Naive thymus-derived CD4-positive, alpha-beta T cell (primary cell): Measurements from ENCODE around the gene HYI. TPM values are rescaled to one million over a fixed set of nuclear protein-coding genes. Genes with fewer than 3 reads are reported as not detected.

Source experiments
- ATAC-seq: fragments of 150-1000 bp; cut with Tn5 transposase; 2 replicates; pipeline ENCODE4 v1.10.0; 2021; ENCODE audit warnings: mild to moderate bottlenecking, moderate library complexity
- CTCF ChIA-PET: fragments of 350-600 bp; sonication (Branson Sonifier 250); formaldehyde crosslinking; loops from one replicate; lab custom pipeline; 2021; ENCODE audit warnings: antibody characterized with exemption; lab: Charles Lee
- POLR2A ChIA-PET: fragments of 350-600 bp; sonication (Branson Sonifier 250); formaldehyde crosslinking; loops from one replicate; lab custom pipeline; 2021; ENCODE audit warnings: antibody characterized with exemption, inconsistent platforms; lab: Charles Lee
- DNase-seq, 9 donors: peaks; one replicate each; pipeline versions ENCODE4 v3.0.0 to v3.0.0-alpha.2; 2020 to 2022; ENCODE audit warnings: mixed read lengths in 1 of 9
- H3K27ac ChIP-seq: one replicate; pipeline ENCODE4 v1.7.0; 2013; ENCODE audit warnings: mild to moderate bottlenecking, low read depth, low read length, moderate library complexity
- H3K27me3 ChIP-seq, 2 donors: one replicate each; pipeline ENCODE4 v1.7.0; 2013; ENCODE audit warnings: low read length in 2 of 2, mild to moderate bottlenecking in 2 of 2, moderate library complexity in 2 of 2; ENCODE audit not compliant: control insufficient read depth in 2 of 2, insufficient read depth in 2 of 2
- H3K36me3 ChIP-seq, 3 experiments: 1 replicate in 2 of 3; 2 replicates in 1 of 3; pipeline ENCODE4 v1.7.0; 2013; ENCODE audit warnings: low read length in 3 of 3, mild to moderate bottlenecking in 3 of 3, moderate library complexity in 1 of 3; ENCODE audit not compliant: insufficient read depth in 3 of 3, control insufficient read depth in 2 of 3
- H3K4me1 ChIP-seq, 2 donors: one replicate each; pipeline ENCODE4 v1.7.0; 2013; ENCODE audit warnings: low read length in 2 of 2, mild to moderate bottlenecking in 2 of 2, moderate library complexity in 1 of 2; ENCODE audit not compliant: control insufficient read depth in 2 of 2, insufficient read depth in 2 of 2
- H3K4me3 ChIP-seq: 2 replicates; pipeline ENCODE4 v1.7.0; 2013; ENCODE audit warnings: mild to moderate bottlenecking, low read length
- H3K9me3 ChIP-seq, 3 experiments: 1 replicate in 2 of 3; 2 replicates in 1 of 3; pipeline ENCODE4 v1.7.0; 2013; ENCODE audit warnings: low read length in 3 of 3; ENCODE audit not compliant: control insufficient read depth in 2 of 3
- H3K27ac Mint-ChIP-seq, 9 donors: one replicate each; pipeline ENCODE4 v1.8.0; 2020 to 2022; ENCODE audit warnings: mixed read lengths in 9 of 9, mild to moderate bottlenecking in 8 of 9, moderate library complexity in 5 of 9, inconsistent platforms in 2 of 9
- H3K27me3 Mint-ChIP-seq, 5 donors: one replicate each; pipeline ENCODE4 v1.8.0; 2021 to 2022; ENCODE audit warnings: mixed read lengths in 5 of 5, mild to moderate bottlenecking in 1 of 5
- H3K36me3 Mint-ChIP-seq, 5 donors: one replicate each; pipeline ENCODE4 v1.8.0; 2020 to 2022; ENCODE audit warnings: mixed read lengths in 5 of 5, mild to moderate bottlenecking in 3 of 5, inconsistent platforms in 1 of 5
- H3K4me1 Mint-ChIP-seq, 7 donors: one replicate each; pipeline ENCODE4 v1.8.0; 2020 to 2022; ENCODE audit warnings: mixed read lengths in 7 of 7, mild to moderate bottlenecking in 3 of 7, inconsistent platforms in 1 of 7
- H3K4me3 Mint-ChIP-seq, 10 donors: one replicate each; pipeline ENCODE4 v1.8.0; 2020 to 2022; ENCODE audit warnings: mild to moderate bottlenecking in 10 of 10, mixed read lengths in 10 of 10, moderate library complexity in 6 of 10, inconsistent platforms in 2 of 10
- H3K9me3 Mint-ChIP-seq, 11 donors: one replicate each; pipeline ENCODE4 v1.8.0; 2020 to 2022; ENCODE audit warnings: mixed read lengths in 11 of 11, mild to moderate bottlenecking in 4 of 11, inconsistent platforms in 1 of 11, moderate library complexity in 1 of 11
- intact Hi-C, 2 donors: fragments of 100-400 bp; cut with micrococcal nuclease; formaldehyde crosslinking; loops; one replicate each; pipeline ENCODE4 v1.15.1; 2023
- polyA plus RNA-seq, 2 donors: library from polyadenylated mRNA; unstranded; fragments of 300-500 nt; fragmentation: Illumina TruSeq; gene quantifications; one replicate each; pipeline ENCODE4 v1.2.3, GENCODE V29; 2021
- total RNA-seq, 6 experiments: library from RNA in 5 of 6; stranded (reverse) in 5 of 6; gene quantifications; 1 replicate in 5 of 6; 2 replicates in 1 of 6; pipeline ENCODE4 v1.2.3 and lab custom pipeline; 2021 to 2026

The HYI gene
- total and polyA plus RNA-seq, 7 experiments from 2014 or later, result 4.4 to 29.3 (median 22.3) TPM

GRCh38 chr1:43455213-43455889 lies 1.6 kb upstream of the HYI start:
- DNase-seq (peak in 1 of 9 donors; percentile 8), ATAC-seq (no peak)
- Mint-ChIP-seq H3K9me3 (peaks cover 0 to 4% (median 0%) of the 10 kb centered on the region in 11 donors), H3K4me1 (peaks cover 9 to 22% (median 18%) of the 10 kb centered on the region in 7 donors), H3K27me3 (peaks cover 5 to 41% (median 12%) of the 10 kb centered on the region in 5 donors), H3K4me3 (peak overlapping the region in 7 of 10 donors; percentile 17 to 94 (median 32)), H3K27ac (peak overlapping the region in 2 of 9 donors; percentile 15 to 70), H3K36me3 (peaks cover 0 to 16% (median 0%) of the 10 kb centered on the region in 5 donors)
- Histone ChIP-seq H3K36me3 (peaks cover 0 to 6% (median 0%) of the 10 kb centered on the region in 3 experiments), H3K4me1 (peaks cover 0 to 9% of the 10 kb centered on the region in 2 donors), H3K27ac (no peak overlapping the region), H3K4me3 (no peak overlapping the region), H3K9me3 (no peaks in the 10 kb centered on the region), H3K27me3 (no peaks in the 10 kb centered on the region)
- ChIA-PET POLR2A (interaction anchor here (1.1 to 2.1 kb wide), 3 partner anchors 10 to 67 kb away, joined by 3 to 11 read pairs (median 9); no protein-coding TSS in a partner anchor), CTCF (no interaction called here)
- intact Hi-C loops, result loop anchor here in 1 of 2 donors (2.0 kb wide), 1 partner anchor 193 kb away; no protein-coding TSS in a partner anchor

GRCh38 chr1:43454270-43455011 lies 710 bp upstream of the HYI start:
- H3K9me3 Mint-ChIP-seq, result peaks cover 0 to 2% (median 0%) of the 10 kb centered on the region in 11 donors
- H3K27ac Mint-ChIP-seq, result peak overlapping the region; percentile 63 to 96 (median 85)
- H3K4me3 Mint-ChIP-seq, result peak overlapping the region; percentile 86 to 95 (median 89)
- peaks cover 0 to 9% of the 10 kb centered on the region in 2 donors for H3K4me1 ChIP-seq
- peak in 8 of 9 donors; percentile 53 to 67 (median 63) for DNase-seq
- no peaks in the 10 kb centered on the region for H3K9me3 ChIP-seq
- no peaks in the 10 kb centered on the region for H3K27me3 ChIP-seq
- H3K27me3 Mint-ChIP-seq, result peaks cover 5 to 35% (median 12%) of the 10 kb centered on the region in 5 donors
- CTCF ChIA-PET, result no interaction called here
- peak overlapping the region; percentile 56 for H3K4me3 ChIP-seq
- intact Hi-C loops, result loop anchor here (1.0 to 5.0 kb wide), 4 partner anchors 87 to 497 kb away; partner anchors contain the start of genes ELOVL1 (in 2 of the 2), CFAP57 (in 1 of the 2), EBNA1BP2 (in 1 of the 2) and SLC2A1 (in 1 of the 2)
- H3K36me3 Mint-ChIP-seq, result peaks cover 0 to 16% (median 0%) of the 10 kb centered on the region in 5 donors
- POLR2A ChIA-PET, result interaction anchor here (0.6 to 2.1 kb wide), 10 partner anchors 9 to 1307 kb away, joined by 3 to 11 read pairs (median 4); partner anchors contain the start of gene ST3GAL3
- H3K4me1 Mint-ChIP-seq, result peaks cover 9 to 22% (median 18%) of the 10 kb centered on the region in 7 donors
- peaks cover 0 to 16% (median 0%) of the 10 kb centered on the region in 3 experiments for H3K36me3 ChIP-seq
- H3K27ac ChIP-seq, result peak overlapping the region; percentile 57
- ATAC-seq, result peak; percentile 85

GRCh38 chr1:43452789-43453441 lies 816 bp downstream of the HYI start:
- peaks cover 0 to 2% (median 0%) of the 10 kb centered on the region in 11 donors for H3K9me3 Mint-ChIP-seq
- CTCF ChIA-PET, result no interaction called here
- H3K27me3 Mint-ChIP-seq, result peaks cover under 1 to 20% (median 10%) of the 10 kb centered on the region in 5 donors
- H3K4me3 ChIP-seq, result peak overlapping the region; percentile 27
- H3K27ac Mint-ChIP-seq, result peak overlapping the region; percentile 68 to 94 (median 89)
- no peaks in the 10 kb centered on the region for H3K27me3 ChIP-seq
- ATAC-seq (peak; percentile 3), DNase-seq (peak in 2 of 9 donors; percentile 10 to 13)
- peak overlapping the region; percentile 70 for H3K27ac ChIP-seq
- POLR2A ChIA-PET, result interaction anchor here (0.7 to 1.7 kb wide), 3 partner anchors 8 to 11 kb away, joined by 3 to 5 read pairs (median 4); no protein-coding TSS in a partner anchor
- peaks cover 9 to 27% (median 18%) of the 10 kb centered on the region in 7 donors for H3K4me1 Mint-ChIP-seq
- H3K4me3 Mint-ChIP-seq, result peak overlapping the region; percentile 82 to 94 (median 88)
- intact Hi-C loops, result loop anchor here (1.0 to 5.0 kb wide), 3 partner anchors 86 to 496 kb away; partner anchors contain the start of genes ELOVL1 (in 2 of the 2), KDM4A (in 1 of the 2) and SLC2A1 (in 1 of the 2)
- no peaks in the 10 kb centered on the region for H3K9me3 ChIP-seq
- H3K36me3 Mint-ChIP-seq, result peaks cover 0 to 16% (median 0%) of the 10 kb centered on the region in 5 donors
- peaks cover 0 to 9% of the 10 kb centered on the region in 2 donors for H3K4me1 ChIP-seq
- peaks cover 0 to 31% (median 0%) of the 10 kb centered on the region in 3 experiments for H3K36me3 ChIP-seq

- peaks cover 9 to 27% (median 18%) of the 10 kb centered on the region in 7 donors for H3K4me1 Mint-ChIP-seq
- Histone ChIP-seq H3K4me1 (peaks cover 0 to 9% of the 10 kb centered on the region in 2 donors), H3K27ac (no peak overlapping the region), H3K9me3 (no peaks in the 10 kb centered on the region), H3K27me3 (no peaks in the 10 kb centered on the region), H3K36me3 (peaks cover 0 to 41% (median 0%) of the 10 kb centered on the region in 3 experiments), H3K4me3 (no peak overlapping the region)
- ATAC-seq (no peak), DNase-seq (peak in 1 of 9 donors; percentile 19)
- H3K27me3 Mint-ChIP-seq, result peaks cover 0 to 14% (median 5%) of the 10 kb centered on the region in 5 donors
- intact Hi-C loops, result loop anchor here (5.0 kb wide), 2 partner anchors 85 to 495 kb away; partner anchors contain the start of genes ELOVL1 (in 2 of the 2) and SLC2A1 (in 1 of the 2)
- peak overlapping the region in 7 of 10 donors; percentile 8 to 91 (median 88) for H3K4me3 Mint-ChIP-seq
- H3K36me3 Mint-ChIP-seq, result peaks cover 0 to 22% (median 0%) of the 10 kb centered on the region in 5 donors
- POLR2A ChIA-PET, result interaction anchor here (0.7 to 1.2 kb wide), 2 partner anchors 10 to 292 kb away, joined by 3 read pairs; no protein-coding TSS in a partner anchor
- peak overlapping the region in 8 of 9 donors; percentile 68 to 94 (median 88) for H3K27ac Mint-ChIP-seq
- CTCF ChIA-PET, result no interaction called here
- H3K9me3 Mint-ChIP-seq, result peaks cover 0 to 2% (median 0%) of the 10 kb centered on the region in 11 donors
Measured at GRCh38 chr1:43451701-43452532, 1.8 kb downstream of the HYI start.

- peak in 1 of 9 donors; percentile 10 for DNase-seq
Measured at GRCh38 chr1:43451157-43451591, 2.6 kb downstream of the HYI start.

More at GRCh38 chr1:43451157-43451591, 2.6 kb downstream of the HYI start:
- peak overlapping the region in 3 of 10 donors; percentile 6 to 58 (median 27) for H3K4me3 Mint-ChIP-seq
- H3K27ac ChIP-seq, result no peak overlapping the region
- H3K4me1 ChIP-seq, result peaks cover 0 to 9% of the 10 kb centered on the region in 2 donors
- ChIA-PET POLR2A (interaction anchor here (0.7 kb wide), 1 partner anchor 291 kb away, joined by 3 read pairs; no protein-coding TSS in a partner anchor), CTCF (interaction anchor here (0.6 kb wide), 1 partner anchor 223 kb away, joined by 4 read pairs; no protein-coding TSS in a partner anchor)
- peak overlapping the region in 5 of 9 donors; percentile 1 to 94 (median 48) for H3K27ac Mint-ChIP-seq
- peaks cover 0 to 48% (median 2%) of the 10 kb centered on the region in 3 experiments for H3K36me3 ChIP-seq
- H3K4me3 ChIP-seq, result no peak overlapping the region
- H3K27me3 ChIP-seq, result no peaks in the 10 kb centered on the region
- ATAC-seq, result no peak
- peaks cover 9 to 27% (median 18%) of the 10 kb centered on the region in 7 donors for H3K4me1 Mint-ChIP-seq
- H3K9me3 Mint-ChIP-seq, result peaks cover 0 to 2% (median 0%) of the 10 kb centered on the region in 11 donors
- peaks cover 0 to 9% (median under 1%) of the 10 kb centered on the region in 5 donors for H3K27me3 Mint-ChIP-seq
- no peaks in the 10 kb centered on the region for H3K9me3 ChIP-seq
- H3K36me3 Mint-ChIP-seq, result peaks cover 0 to 26% (median 3%) of the 10 kb centered on the region in 5 donors
- intact Hi-C loops, result loop anchor here (5.0 kb wide), 2 partner anchors 84 to 494 kb away; partner anchors contain the start of genes ELOVL1 (in 2 of the 2) and SLC2A1 (in 1 of the 2)
